Mesenchymal stem cell (in vitro differentiated cells and primary cell): ENCODE results near the gene TPO.

Experiments used
- DNase-seq: peaks from one replicate; pipeline ENCODE4 v3.0.0-alpha.2; 2013
- H2AFZ ChIP-seq: one replicate; pipeline ENCODE4 v1.6.1; 2013; ENCODE audit warnings: low read depth, mild to moderate bottlenecking, control low read depth, inconsistent platforms, low read length, moderate library complexity
- H2AK5ac ChIP-seq: 2 replicates; pipeline ENCODE4 v1.6.1; 2013; ENCODE audit warnings: low read length, moderate library complexity, mild to moderate bottlenecking, inconsistent platforms; ENCODE audit not compliant: severe bottlenecking
- H2BK120ac ChIP-seq: one replicate; pipeline ENCODE4 v1.6.1; 2013; ENCODE audit warnings: low read depth, mild to moderate bottlenecking, inconsistent platforms, low read length, moderate library complexity
- H2BK12ac ChIP-seq, 2 experiments: one replicate each; pipeline ENCODE4 v1.6.1; 2013; ENCODE audit warnings: inconsistent platforms in 2 of 2, low read length in 2 of 2, mild to moderate bottlenecking in 2 of 2, moderate library complexity in 2 of 2, control low read depth in 1 of 2
- H2BK15ac ChIP-seq: one replicate; pipeline ENCODE4 v1.6.1; 2013; ENCODE audit warnings: mild to moderate bottlenecking, low read depth, inconsistent platforms; ENCODE audit not compliant: poor library complexity, severe bottlenecking
- H2BK5ac ChIP-seq: 2 replicates; pipeline ENCODE4 v1.6.1; 2013; ENCODE audit warnings: low read depth, mild to moderate bottlenecking, low read length, control low read depth, inconsistent platforms; ENCODE audit not compliant: poor library complexity, severe bottlenecking
- H3K14ac ChIP-seq, 2 experiments: one replicate each; pipeline ENCODE4 v1.6.1; 2013; ENCODE audit warnings: inconsistent platforms in 2 of 2, low read length in 2 of 2, control low read depth in 1 of 2, mild to moderate bottlenecking in 1 of 2, moderate library complexity in 1 of 2
- H3K18ac ChIP-seq, 2 experiments: one replicate each; pipeline ENCODE4 v1.6.1; 2013; ENCODE audit warnings: inconsistent platforms in 2 of 2, low read length in 2 of 2, control low read depth in 1 of 2, low read depth in 1 of 2, mild to moderate bottlenecking in 1 of 2
- H3K23ac ChIP-seq, 2 experiments: one replicate each; pipeline ENCODE4 v1.6.1; 2013; ENCODE audit warnings: inconsistent platforms in 2 of 2, low read length in 2 of 2, mild to moderate bottlenecking in 2 of 2, moderate library complexity in 2 of 2, control low read depth in 1 of 2
- H3K27ac ChIP-seq: 2 replicates; pipeline ENCODE4 v1.5.1; 2013; ENCODE audit warnings: mild to moderate bottlenecking, moderate library complexity, low read length, control low read depth, inconsistent platforms; ENCODE audit not compliant: poor library complexity, severe bottlenecking
- H3K27me3 ChIP-seq, 2 experiments: 2 replicates each; pipeline versions ENCODE4 v1.6.1 to v1.7.0; 2013; ENCODE audit warnings: low read length in 2 of 2, mild to moderate bottlenecking in 2 of 2, moderate library complexity in 2 of 2, control low read depth in 1 of 2, inconsistent platforms in 1 of 2; ENCODE audit not compliant: control insufficient read depth in 1 of 2, insufficient read depth in 1 of 2
- H3K36me3 ChIP-seq, 2 experiments: 2 replicates each; pipeline versions ENCODE4 v1.6.1 to v1.7.0; 2013; ENCODE audit warnings: low read length in 2 of 2, control low read depth in 1 of 2, inconsistent platforms in 1 of 2, low read depth in 1 of 2, mild to moderate bottlenecking in 1 of 2; ENCODE audit not compliant: insufficient read depth in 2 of 2, control insufficient read depth in 1 of 2
- H3K4ac ChIP-seq, 2 experiments: one replicate each; pipeline ENCODE4 v1.6.1; 2013; ENCODE audit warnings: inconsistent platforms in 2 of 2, low read length in 2 of 2, mild to moderate bottlenecking in 2 of 2, moderate library complexity in 2 of 2, control low read depth in 1 of 2, low read depth in 1 of 2
- H3K4me1 ChIP-seq: 2 replicates; pipeline ENCODE4 v1.6.1; 2013; ENCODE audit warnings: low read depth, low read length, control low read depth; ENCODE audit not compliant: control insufficient read depth, insufficient read depth
- H3K4me2 ChIP-seq: 2 replicates; pipeline ENCODE4 v1.6.1; 2013; ENCODE audit warnings: low read length, mild to moderate bottlenecking, inconsistent platforms; ENCODE audit not compliant: poor library complexity, severe bottlenecking
- H3K4me3 ChIP-seq, 2 experiments: 2 replicates each; pipeline versions ENCODE4 v1.5.1 to v1.7.0; 2013; ENCODE audit warnings: low read length in 2 of 2, mild to moderate bottlenecking in 2 of 2, control low read depth in 1 of 2, low read depth in 1 of 2; ENCODE audit not compliant: insufficient read depth in 1 of 2
- H3K79me1 ChIP-seq: replicated peaks from 2 replicates; pipeline ENCODE4 v1.6.1; 2013; ENCODE audit warnings: mild to moderate bottlenecking, control low read depth, low read length, inconsistent platforms; ENCODE audit not compliant: poor library complexity, severe bottlenecking
- H3K9ac ChIP-seq: 2 replicates; pipeline ENCODE4 v1.7.0; 2013; ENCODE audit warnings: mild to moderate bottlenecking, low read length, moderate library complexity
- H3K9me3 ChIP-seq: 2 replicates; pipeline ENCODE4 v1.7.0; 2013; ENCODE audit warnings: mild to moderate bottlenecking, low read length; ENCODE audit not compliant: control insufficient read depth
- H4K8ac ChIP-seq: one replicate; pipeline ENCODE4 v1.6.1; 2013; ENCODE audit warnings: inconsistent platforms, mild to moderate bottlenecking, low read length, moderate library complexity
- H4K91ac ChIP-seq: one replicate; pipeline ENCODE4 v1.6.1; 2013; ENCODE audit warnings: mild to moderate bottlenecking, low read length, inconsistent platforms
- WGBS: methylation state at CpG from one replicate; pipeline ENCODE4 v1.1.7; 2013; ENCODE audit warnings: mixed read lengths; 5-methylcytosine and 5-hydroxymethylcytosine counted together

Gene TPO

GRCh38 chr2:1422716-1423285 lies 9.5 kb downstream of the TPO start:
- Histone ChIP-seq H3K27ac (no peak overlapping the region), H2BK15ac (no peak overlapping the region), H3K36me3 (no peaks in the 10 kb centered on the region), H3K4me2 (no peak overlapping the region), H2BK12ac (no peak overlapping the region), H3K4ac (no peak overlapping the region), H3K9ac (no peak overlapping the region), H3K14ac (no peak overlapping the region), H3K79me1 (no peaks in the 10 kb centered on the region), H2AFZ (no peak overlapping the region), H2AK5ac (no peak overlapping the region), H4K91ac (no peak overlapping the region), H3K18ac (no peak overlapping the region), H2BK120ac (no peak overlapping the region), H4K8ac (no peak overlapping the region), H3K27me3 (no peaks in the 10 kb centered on the region), H2BK5ac (no peak overlapping the region), H3K23ac (no peak overlapping the region), H3K4me3 (no peak overlapping the region), H3K4me1 (no peaks in the 10 kb centered on the region), H3K9me3 (peaks cover 7% of the 10 kb centered on the region)
- no peak for DNase-seq
- 87% methylated on average over 26 of the region's 26 CpGs for WGBS

GRCh38 chr2:1427086-1427485 lies 13.8 kb downstream of the TPO start:
- H3K4me1 ChIP-seq = no peaks in the 10 kb centered on the region
- H2BK5ac ChIP-seq = no peak overlapping the region
- H2BK120ac ChIP-seq = no peak overlapping the region
- no peaks in the 10 kb centered on the region for H3K79me1 ChIP-seq
- no peak overlapping the region for H2BK12ac ChIP-seq
- H3K18ac ChIP-seq = no peak overlapping the region
- H3K27ac ChIP-seq = no peak overlapping the region
- no peak overlapping the region for H4K8ac ChIP-seq
- H3K36me3 ChIP-seq = no peaks in the 10 kb centered on the region
- 82% methylated on average over 3 of the region's 3 CpGs for WGBS
- H2AK5ac ChIP-seq = no peak overlapping the region
- H3K23ac ChIP-seq = no peak overlapping the region
- no peaks in the 10 kb centered on the region for H3K9me3 ChIP-seq
- no peak overlapping the region for H2BK15ac ChIP-seq
- H3K4me3 ChIP-seq = no peak overlapping the region
- DNase-seq = no peak
- H3K4me2 ChIP-seq = no peak overlapping the region
- no peak overlapping the region for H4K91ac ChIP-seq
- H3K27me3 ChIP-seq = no peaks in the 10 kb centered on the region
- no peak overlapping the region for H2AFZ ChIP-seq
- no peak overlapping the region for H3K14ac ChIP-seq
- no peak overlapping the region for H3K9ac ChIP-seq
- H3K4ac ChIP-seq = no peak overlapping the region

GRCh38 chr2:1429895-1430294 lies 16.6 kb downstream of the TPO start:
- Histone ChIP-seq H3K9ac (no peak overlapping the region), H3K27me3 (no peaks in the 10 kb centered on the region), H3K9me3 (no peaks in the 10 kb centered on the region), H3K18ac (no peak overlapping the region), H2BK15ac (no peak overlapping the region), H3K4me3 (no peak overlapping the region), H3K36me3 (no peaks in the 10 kb centered on the region), H3K79me1 (no peaks in the 10 kb centered on the region), H3K4me2 (no peak overlapping the region), H3K23ac (no peak overlapping the region), H3K14ac (no peak overlapping the region), H3K4ac (no peak overlapping the region), H3K4me1 (no peaks in the 10 kb centered on the region), H3K27ac (no peak overlapping the region), H2BK5ac (no peak overlapping the region), H2BK12ac (no peak overlapping the region), H2AFZ (no peak overlapping the region), H4K8ac (no peak overlapping the region), H2BK120ac (no peak overlapping the region), H2AK5ac (no peak overlapping the region), H4K91ac (no peak overlapping the region)
- WGBS = 62% methylated on average over 2 of the region's 2 CpGs
- no peak for DNase-seq

GRCh38 chr2:1430491-1430890 lies 17.2 kb downstream of the TPO start:
- H2BK120ac ChIP-seq = no peak overlapping the region
- H3K27me3 ChIP-seq = no peaks in the 10 kb centered on the region
- no peak overlapping the region for H3K4me2 ChIP-seq
- no peak overlapping the region for H3K14ac ChIP-seq
- H3K27ac ChIP-seq = no peak overlapping the region
- H4K91ac ChIP-seq = no peak overlapping the region
- DNase-seq = no peak
- no peaks in the 10 kb centered on the region for H3K4me1 ChIP-seq
- no peak overlapping the region for H2AK5ac ChIP-seq
- no peak overlapping the region for H2BK5ac ChIP-seq
- no peak overlapping the region for H2BK12ac ChIP-seq
- no peak overlapping the region for H3K4me3 ChIP-seq
- no peak overlapping the region for H3K4ac ChIP-seq
- no peak overlapping the region for H4K8ac ChIP-seq
- no peaks in the 10 kb centered on the region for H3K9me3 ChIP-seq
- H3K36me3 ChIP-seq = no peaks in the 10 kb centered on the region
- no peak overlapping the region for H2AFZ ChIP-seq
- H2BK15ac ChIP-seq = no peak overlapping the region
- H3K79me1 ChIP-seq = no peaks in the 10 kb centered on the region
- no peak overlapping the region for H3K23ac ChIP-seq
- WGBS = 17% methylated on average over 2 of the region's 2 CpGs
- H3K18ac ChIP-seq = no peak overlapping the region
- H3K9ac ChIP-seq = no peak overlapping the region
